GM12872 (cell line): Measurements from ENCODE around the gene TMA7B.
A peak's percentile ranks its signal among the peaks of the same experiment; 100 is the strongest.

Source experiments
- TF ChIP-seq, protein P1 (sequence below): IDR thresholded peaks from 3 replicates; pipeline ENCODE4 v1.5.1; 2011; ENCODE audit warnings: low read depth, mild to moderate bottlenecking, low read length, moderate library complexity; ENCODE audit not compliant: insufficient read depth

The TMA7B gene

GRCh38 chr22:39926753-39927152, 33.4 kb upstream of the TMA7B start:
- TF ChIP-seq, protein P1, sequence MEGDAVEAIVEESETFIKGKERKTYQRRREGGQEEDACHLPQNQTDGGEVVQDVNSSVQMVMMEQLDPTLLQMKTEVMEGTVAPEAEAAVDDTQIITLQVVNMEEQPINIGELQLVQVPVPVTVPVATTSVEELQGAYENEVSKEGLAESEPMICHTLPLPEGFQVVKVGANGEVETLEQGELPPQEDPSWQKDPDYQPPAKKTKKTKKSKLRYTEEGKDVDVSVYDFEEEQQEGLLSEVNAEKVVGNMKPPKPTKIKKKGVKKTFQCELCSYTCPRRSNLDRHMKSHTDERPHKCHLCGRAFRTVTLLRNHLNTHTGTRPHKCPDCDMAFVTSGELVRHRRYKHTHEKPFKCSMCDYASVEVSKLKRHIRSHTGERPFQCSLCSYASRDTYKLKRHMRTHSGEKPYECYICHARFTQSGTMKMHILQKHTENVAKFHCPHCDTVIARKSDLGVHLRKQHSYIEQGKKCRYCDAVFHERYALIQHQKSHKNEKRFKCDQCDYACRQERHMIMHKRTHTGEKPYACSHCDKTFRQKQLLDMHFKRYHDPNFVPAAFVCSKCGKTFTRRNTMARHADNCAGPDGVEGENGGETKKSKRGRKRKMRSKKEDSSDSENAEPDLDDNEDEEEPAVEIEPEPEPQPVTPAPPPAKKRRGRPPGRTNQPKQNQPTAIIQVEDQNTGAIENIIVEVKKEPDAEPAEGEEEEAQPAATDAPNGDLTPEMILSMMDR: no peak

DNA sequence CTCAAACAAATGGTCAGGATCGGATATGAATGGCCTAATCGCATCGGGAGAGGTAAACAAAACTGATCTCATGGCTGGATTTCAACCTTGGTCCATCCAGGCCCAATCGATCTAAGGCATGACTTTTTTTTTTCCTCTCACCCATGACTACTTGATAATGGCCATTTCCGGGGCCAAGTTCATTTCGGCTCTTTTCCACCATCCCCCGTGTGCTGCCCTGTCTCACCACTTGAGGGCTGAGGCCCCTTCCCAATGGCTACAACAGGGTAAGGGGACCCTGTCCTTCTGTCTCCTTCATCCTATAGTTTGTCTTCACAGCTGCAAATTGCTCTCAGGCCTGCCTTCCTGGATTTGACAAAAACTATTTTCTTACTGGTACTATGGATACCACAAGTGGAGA, 32.7 kb upstream of the TMA7B start:
- TF ChIP-seq, protein P1: peak; percentile 32; the same call in 2 of the 3 replicates

DNA sequence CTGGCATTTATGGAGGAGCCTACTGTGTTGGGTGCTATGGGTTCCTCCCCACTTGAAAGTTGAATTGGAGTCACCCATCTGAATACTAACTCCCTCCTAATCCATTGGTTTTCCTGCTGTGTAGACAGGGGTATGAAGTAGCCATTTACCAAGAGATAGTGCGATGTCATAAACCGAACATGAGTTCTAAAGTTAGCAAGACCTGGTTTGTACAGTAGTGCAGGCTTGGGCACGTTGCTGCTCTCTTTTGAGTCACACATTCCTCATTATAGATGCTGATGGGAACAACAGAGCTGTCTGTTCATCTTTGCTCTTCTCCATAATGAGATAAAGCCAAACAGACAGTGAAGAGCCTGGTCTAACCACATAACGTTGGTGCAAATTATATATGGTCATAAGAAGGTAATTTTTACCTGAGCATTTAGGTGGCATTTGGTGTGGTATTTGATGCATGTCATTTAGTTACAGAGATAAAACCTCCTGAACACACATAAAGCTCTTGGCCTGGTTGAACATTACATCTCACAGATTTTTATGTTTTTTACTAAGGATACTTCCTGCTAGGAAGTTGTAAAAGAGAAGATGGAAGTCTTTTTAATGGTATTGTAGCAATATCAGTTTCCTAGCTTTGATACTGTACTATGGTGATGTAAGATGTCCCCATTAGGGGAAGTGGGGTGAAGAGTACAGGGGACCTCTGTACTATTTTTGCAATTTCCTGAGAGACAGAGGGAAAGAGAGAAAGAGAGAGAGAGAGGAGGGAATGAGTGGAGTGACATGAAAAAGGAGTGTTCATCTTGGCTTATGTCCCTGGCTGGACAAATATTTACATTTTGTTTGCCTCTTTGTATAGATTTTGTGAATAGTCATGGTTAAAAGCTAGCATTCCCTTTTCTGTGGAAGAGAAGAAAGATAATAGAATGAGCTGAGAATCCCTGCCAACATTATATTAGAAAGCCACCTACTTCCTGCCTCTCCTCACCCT, 31.4 kb upstream of the TMA7B start:
- TF ChIP-seq, protein P1: no peak

DNA sequence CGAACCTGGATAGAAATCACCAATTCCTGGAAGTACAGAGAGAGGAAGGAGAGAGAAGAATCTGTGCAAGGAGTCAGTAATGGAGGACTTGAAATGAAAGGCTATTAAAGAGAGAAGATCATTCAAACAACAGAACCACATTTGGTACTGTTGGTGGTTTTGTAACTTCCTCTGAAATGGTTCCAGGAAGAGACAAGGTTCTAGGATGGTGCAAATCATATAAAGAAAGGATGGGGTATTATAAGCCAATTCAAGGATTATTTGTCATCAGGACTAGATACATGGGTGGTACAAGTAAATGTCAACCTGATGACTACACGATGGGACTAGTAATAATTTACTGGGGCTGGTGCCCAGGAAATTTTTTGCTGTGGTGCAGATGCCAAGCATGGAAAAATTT, 28.9 kb upstream of the TMA7B start:
- TF ChIP-seq, protein P1: no peak

DNA sequence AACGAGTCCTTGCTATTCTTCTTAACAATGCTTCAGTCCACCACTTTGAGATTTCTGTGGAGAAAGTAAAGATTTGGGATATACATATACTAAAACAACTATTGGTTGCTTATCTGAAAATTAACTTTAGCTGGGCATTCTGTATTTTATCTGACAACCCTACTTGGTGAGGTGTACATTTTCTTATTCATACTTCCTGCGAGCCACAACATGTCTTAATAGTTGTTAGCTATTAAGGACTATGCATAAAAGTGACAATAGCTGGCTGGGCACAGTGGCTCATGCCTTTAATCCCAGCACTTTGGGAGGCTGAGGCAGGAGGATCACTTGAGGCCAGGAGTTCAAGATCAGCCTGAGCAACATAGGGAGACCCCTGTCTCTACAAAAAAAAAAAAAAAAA, 28.0 kb upstream of the TMA7B start:
- TF ChIP-seq, protein P1: no peak

- TF ChIP-seq, protein P1: peak; percentile 84
Observed at GRCh38 chr22:39932918-39933649, 27.1 kb upstream of the TMA7B start.

DNA sequence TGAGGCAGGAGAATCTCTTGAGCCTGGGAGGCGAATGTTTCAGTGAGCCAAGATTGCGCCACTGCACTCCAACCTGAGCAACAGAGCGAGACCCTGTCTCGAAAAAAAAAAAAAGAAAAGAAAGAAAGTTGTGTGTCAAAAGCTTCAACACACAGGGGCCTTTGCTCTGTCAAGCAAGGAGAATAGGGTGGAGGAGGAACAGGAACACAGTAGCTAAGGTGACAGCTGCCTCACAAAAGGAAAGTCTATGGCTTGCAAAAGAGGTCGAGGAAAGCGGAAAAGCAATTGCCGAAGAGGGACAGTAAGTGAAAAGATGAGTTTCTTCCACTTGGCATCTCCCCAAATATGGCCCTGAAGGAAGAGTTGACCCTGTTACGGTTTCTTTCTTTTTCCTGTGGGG, 26.5 kb upstream of the TMA7B start:
- TF ChIP-seq, protein P1: no peak
